WERI-Rb-1 (cell line): ENCODE data around the gene YARS2.

Source experiments
- DNase-seq: peaks from one replicate; pipeline ENCODE4 v3.0.0-alpha.2; 2020
- H3K27ac ChIP-seq: fragments of 250-450 bp; sonication (Bioruptor Pico); 2 replicates; pipeline ENCODE4 v1.5.1; 2020; ENCODE audit warnings: mild to moderate bottlenecking, moderate library complexity
- H3K27me3 ChIP-seq: fragments of 250-450 bp; sonication (Bioruptor Pico); 2 replicates; pipeline ENCODE4 v1.5.1; 2021; ENCODE audit warnings: mild to moderate bottlenecking, low read depth, moderate library complexity; ENCODE audit not compliant: insufficient read depth, severe bottlenecking
- H3K36me3 ChIP-seq: fragments of 250-450 bp; sonication (Bioruptor Pico); 2 replicates; pipeline ENCODE4 v1.5.1; 2020; ENCODE audit warnings: mild to moderate bottlenecking, moderate library complexity
- H3K4me3 ChIP-seq: 2 replicates; pipeline ENCODE4 v1.5.1; 2011; ENCODE audit warnings: low read depth, mild to moderate bottlenecking, control low read depth, low read length
- H3K9me3 ChIP-seq: fragments of 250-450 bp; sonication (Bioruptor Pico); 2 replicates; pipeline ENCODE4 v1.5.1; 2021; ENCODE audit warnings: mild to moderate bottlenecking, moderate library complexity; ENCODE audit not compliant: severe bottlenecking
- TF ChIP-seq, protein P1 (sequence below): IDR thresholded peaks from 2 replicates; pipeline ENCODE4 v1.5.1; 2011; ENCODE audit warnings: low read depth, mild to moderate bottlenecking, control low read depth, inconsistent platforms, low read length

YARS2 gene

DNA sequence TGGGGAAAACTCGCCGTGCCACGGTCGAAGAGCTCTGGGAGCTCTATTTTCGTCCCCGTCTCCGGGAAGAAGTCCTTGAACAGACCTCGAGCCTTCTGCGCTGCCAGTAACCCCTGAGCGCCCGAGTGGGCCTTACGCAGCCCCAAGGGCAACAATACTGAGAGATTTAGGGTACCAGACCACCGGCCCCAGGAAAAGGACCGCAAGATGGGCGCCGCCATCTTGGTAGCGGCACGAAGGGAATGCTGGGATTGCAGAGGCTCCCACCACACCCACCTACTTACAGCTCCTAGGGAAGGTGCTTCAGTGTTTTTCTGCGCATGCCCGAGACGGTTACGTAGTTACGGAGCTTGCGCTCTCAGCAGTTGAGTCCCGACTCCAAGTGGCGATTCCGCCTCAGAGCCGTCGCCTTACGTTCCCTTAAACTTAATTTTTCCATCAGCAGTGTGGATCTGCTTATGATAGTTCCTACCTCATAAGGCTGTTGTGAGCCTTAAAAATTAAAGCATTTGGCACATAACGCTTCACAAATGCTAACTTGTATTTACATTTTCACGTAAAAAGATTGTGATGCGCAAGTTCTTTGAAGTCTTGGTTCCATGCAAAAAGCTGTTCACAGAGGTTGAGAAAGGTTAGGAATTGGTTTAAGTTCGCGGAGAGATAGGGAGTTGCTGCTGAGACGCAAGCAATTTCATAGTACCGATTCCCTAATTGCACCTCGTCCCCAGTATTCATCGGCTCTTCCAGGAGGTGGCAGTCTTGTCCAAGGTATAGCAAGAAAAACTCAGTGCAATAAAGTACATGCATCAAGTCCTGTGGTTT lies at the start of gene YARS2:
TSS of gene YARS2 (minus strand) at position 244 of the 822 bp plus-strand sequence. CDS start at position 221, 23 bp downstream.
- Histone ChIP-seq H3K27ac (peak within 1 kb of the TSS; percentile 94), H3K4me3 (peak within 1 kb of the TSS; percentile 78), H3K27me3 (no peaks in the 10 kb centered on the region), H3K36me3 (peaks cover 32% of the 10 kb centered on the region), H3K9me3 (no peaks in the 10 kb centered on the region)
- TF ChIP-seq, protein P1, sequence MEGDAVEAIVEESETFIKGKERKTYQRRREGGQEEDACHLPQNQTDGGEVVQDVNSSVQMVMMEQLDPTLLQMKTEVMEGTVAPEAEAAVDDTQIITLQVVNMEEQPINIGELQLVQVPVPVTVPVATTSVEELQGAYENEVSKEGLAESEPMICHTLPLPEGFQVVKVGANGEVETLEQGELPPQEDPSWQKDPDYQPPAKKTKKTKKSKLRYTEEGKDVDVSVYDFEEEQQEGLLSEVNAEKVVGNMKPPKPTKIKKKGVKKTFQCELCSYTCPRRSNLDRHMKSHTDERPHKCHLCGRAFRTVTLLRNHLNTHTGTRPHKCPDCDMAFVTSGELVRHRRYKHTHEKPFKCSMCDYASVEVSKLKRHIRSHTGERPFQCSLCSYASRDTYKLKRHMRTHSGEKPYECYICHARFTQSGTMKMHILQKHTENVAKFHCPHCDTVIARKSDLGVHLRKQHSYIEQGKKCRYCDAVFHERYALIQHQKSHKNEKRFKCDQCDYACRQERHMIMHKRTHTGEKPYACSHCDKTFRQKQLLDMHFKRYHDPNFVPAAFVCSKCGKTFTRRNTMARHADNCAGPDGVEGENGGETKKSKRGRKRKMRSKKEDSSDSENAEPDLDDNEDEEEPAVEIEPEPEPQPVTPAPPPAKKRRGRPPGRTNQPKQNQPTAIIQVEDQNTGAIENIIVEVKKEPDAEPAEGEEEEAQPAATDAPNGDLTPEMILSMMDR, result peak; percentile 70
- peak; percentile 97 for DNase-seq

DNA sequence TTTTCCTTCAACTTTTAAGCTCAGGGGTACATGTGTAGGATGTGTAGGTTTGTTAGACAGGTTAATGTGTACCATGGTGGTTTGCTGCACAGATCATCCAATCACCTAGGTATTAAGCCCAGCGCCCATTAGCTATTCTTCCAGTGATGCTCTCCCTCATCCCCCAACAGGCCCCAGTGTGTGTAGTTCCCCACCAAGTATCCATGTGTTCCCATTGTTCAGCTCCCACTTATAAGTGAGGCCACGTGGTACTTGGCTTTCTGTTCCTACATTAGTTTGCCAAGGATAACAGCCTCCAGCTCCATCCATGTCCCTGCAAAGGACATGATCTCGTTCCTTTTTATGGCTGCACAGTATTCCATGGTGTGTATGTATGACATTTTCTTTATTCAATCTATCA lies 48.6 kb upstream of the YARS2 start:
- Histone ChIP-seq H3K27me3 (no peaks in the 10 kb centered on the region), H3K27ac (no peak overlapping the region), H3K9me3 (no peaks in the 10 kb centered on the region), H3K4me3 (no peak overlapping the region), H3K36me3 (no peaks in the 10 kb centered on the region)
- no peak for DNase-seq
- TF ChIP-seq, protein P1, result no peak

DNA sequence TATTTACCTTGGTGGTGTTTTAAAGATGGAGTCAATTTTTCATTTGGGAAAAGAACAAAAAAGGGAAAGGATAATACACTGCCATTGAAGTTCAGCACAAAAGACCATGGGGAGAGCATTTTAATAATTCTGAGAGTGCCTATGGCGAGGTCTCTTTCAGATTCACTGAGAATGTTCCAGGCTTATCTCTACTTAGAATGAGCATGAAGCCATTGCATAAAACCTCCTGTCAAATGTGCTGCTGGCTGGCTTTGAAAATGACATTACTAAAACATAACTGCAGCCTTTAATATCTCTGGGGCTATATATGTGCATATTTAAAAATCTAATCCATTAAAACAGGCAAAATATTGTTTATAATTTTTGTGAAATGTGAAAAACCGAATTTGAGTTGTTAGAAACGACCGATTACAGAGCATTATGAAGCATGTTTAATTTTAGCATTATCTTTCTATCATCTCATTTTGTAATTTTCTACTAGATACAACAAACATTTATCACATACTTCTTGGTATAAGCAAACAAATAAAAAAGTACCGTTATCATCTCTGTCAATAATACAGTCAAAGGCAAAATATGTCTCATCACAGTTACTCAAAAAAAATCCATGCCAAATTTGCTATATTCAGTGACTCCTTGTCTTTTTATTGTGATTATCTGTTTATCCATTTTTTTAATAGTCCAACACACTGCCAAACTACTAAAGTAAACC lies 45.7 kb upstream of the YARS2 start:
- DNase-seq, result no peak

DNA sequence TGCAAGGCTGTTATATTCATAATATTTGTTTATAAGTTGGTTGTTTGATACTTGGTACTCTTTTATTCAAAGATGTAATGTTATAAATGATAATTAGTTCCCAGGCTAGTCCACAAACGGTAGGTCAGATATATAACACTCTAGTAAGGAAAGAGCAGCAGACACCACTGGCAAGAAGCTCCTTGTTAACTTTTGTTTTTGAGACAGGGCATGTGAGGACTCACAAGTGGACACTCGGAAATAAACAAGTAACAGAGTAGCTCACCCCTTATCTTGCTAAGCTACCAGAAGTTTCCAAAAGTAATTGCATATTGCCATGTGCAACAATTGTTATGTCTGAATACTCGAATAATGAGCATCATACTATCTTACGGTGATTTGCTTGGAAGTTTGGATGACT lies 38.6 kb upstream of the YARS2 start:
- Histone ChIP-seq H3K27me3 (no peaks in the 10 kb centered on the region), H3K36me3 (no peaks in the 10 kb centered on the region), H3K27ac (no peak overlapping the region), H3K4me3 (no peak overlapping the region), H3K9me3 (no peaks in the 10 kb centered on the region)
- TF ChIP-seq, protein P1, result no peak
- DNase-seq, result no peak

More for the DNA sequence above, 45.7 kb upstream of the YARS2 start:
- TF ChIP-seq, protein P1, result no peak
- H3K27me3 ChIP-seq, result no peaks in the 10 kb centered on the region
- no peak overlapping the region for H3K27ac ChIP-seq
- no peak overlapping the region for H3K4me3 ChIP-seq
- H3K9me3 ChIP-seq, result no peaks in the 10 kb centered on the region
- H3K36me3 ChIP-seq, result no peaks in the 10 kb centered on the region

DNA sequence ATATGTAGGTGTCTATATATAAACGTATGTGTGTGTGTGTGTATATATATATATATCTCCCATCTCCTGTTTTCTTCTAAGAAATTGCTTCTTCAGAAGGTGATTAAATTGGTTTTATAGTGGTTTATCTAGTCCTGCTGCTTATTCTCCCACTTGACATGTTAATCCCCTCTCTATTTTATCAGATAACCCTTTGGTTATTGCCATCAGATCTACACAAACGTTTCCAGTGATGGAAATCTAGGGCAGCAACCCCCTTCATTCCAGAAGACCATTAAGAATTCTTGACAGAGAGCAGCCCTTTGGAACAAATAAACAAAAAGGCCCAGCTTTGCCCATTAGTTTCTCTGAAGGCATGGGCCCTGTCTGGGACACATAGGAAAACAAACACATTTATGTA lies 34.2 kb upstream of the YARS2 start:
- no peak for DNase-seq
- H3K27ac ChIP-seq, result no peak overlapping the region
- no peaks in the 10 kb centered on the region for H3K9me3 ChIP-seq
- H3K4me3 ChIP-seq, result no peak overlapping the region
- no peaks in the 10 kb centered on the region for H3K27me3 ChIP-seq
- no peaks in the 10 kb centered on the region for H3K36me3 ChIP-seq
- TF ChIP-seq, protein P1, result no peak
